Hippocampal formation (tissue), 2 donors: Measurements from ENCODE around the gene TMEM179B.
"Not testable (repeated sequence)": the region's sequence is repeated elsewhere in the genome, so short reads cannot be mapped to it uniquely, and the experiment has no call there.

ENCODE experiments used
- DNase-seq, 2 donors: peaks; one replicate each; lab custom pipeline; 2025; lab: John Stamatoyannopoulos, UW

TMEM179B gene

DNA sequence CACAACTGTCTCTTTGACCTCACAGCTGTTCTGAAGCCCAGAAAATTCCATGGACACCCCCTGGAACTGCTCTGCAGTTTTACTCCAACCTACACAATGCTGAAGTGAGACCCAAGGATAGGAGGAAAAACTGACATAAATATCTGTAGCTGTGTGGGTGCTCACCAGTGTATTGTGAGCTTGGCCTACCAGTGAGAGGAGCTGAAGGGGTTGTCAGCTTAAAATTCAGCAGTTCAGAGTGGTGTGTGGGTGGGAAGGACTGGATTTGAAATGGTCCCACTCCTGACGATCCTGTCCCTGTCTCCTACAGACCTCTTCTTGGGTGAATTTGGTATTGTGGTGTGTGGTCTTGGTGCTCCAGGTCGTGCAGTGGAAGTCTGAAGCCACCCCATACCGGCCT lies 2.4 kb downstream of the TMEM179B start:
- DNase-seq = no peak

GRCh38 chr11:62791501-62792201 lies 4.4 kb downstream of the TMEM179B start, which contains the start of gene TMEM223:
Gene TMEM223 (minus strand): TSS chr11:62792006. CDS start chr11:62791994, 12 bp downstream.
- peak; percentile 81 to 85 for DNase-seq

GRCh38 chr11:62792202-62792575 lies 5.0 kb downstream of the TMEM179B start:
- DNase-seq = no peak

- DNase-seq = no peak
Observed at GRCh38 chr11:62794201-62794775, 7.1 kb downstream of the TMEM179B start.

DNA sequence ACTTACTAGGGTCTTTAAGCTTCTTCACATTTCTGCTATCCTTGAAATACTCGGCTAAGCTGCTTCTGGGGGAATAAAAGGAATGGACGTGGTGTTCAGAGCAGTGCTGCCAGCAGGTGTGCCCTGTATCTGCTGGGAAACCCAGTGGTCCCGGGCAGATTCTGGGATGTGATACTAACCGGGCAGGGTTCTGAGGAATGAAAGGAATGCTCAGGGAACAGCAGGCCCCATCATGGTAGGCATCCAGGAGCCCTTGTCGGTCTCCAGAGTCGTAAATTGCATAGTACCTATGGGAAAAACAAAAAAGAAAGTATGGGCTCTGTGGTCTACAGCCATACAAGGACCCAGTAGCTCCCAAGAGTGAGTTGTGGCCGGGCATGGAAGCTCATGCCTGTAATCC lies 9.1 kb downstream of the TMEM179B start:
- DNase-seq = no peak

DNA sequence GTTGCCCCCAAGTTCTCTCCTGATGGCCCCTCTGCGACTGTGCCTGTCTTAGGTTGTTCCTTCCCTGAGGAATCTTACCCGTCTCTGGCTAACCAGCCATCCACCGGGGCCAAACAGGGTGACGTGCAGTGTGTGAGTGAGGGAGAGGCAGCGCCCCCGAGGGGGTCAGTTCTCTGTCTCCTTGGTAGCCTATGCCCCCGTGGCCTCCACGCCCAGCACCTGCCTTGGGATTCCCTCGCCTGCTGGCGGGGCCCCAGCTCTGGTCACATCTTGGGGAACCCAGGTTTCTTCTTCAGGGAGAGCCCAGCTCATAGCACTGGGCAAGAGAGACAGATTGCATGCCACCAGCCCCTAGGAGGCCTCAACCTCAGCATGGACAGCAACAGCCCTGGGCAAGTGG lies 12.3 kb downstream of the TMEM179B start:
- no peak for DNase-seq

GRCh38 chr11:62801071-62801470 lies 13.9 kb downstream of the TMEM179B start:
- DNase-seq = no peak

GRCh38 chr11:62804310-62805075 lies 17.3 kb downstream of the TMEM179B start:
- no peak for DNase-seq

- peak; percentile 91 to 93 for DNase-seq
Observed at GRCh38 chr11:62805076-62805892, 18.1 kb downstream of the TMEM179B start, which contains the start of gene NXF1. Gene NXF1 (minus strand): TSS chr11:62805440. CDS start chr11:62805356, 84 bp downstream.

GRCh38 chr11:62805961-62806441 lies 18.8 kb downstream of the TMEM179B start:
- no peak for DNase-seq

GRCh38 chr11:62806611-62807121 lies 19.5 kb downstream of the TMEM179B start:
- no peak for DNase-seq

- no peak for DNase-seq
Observed at GRCh38 chr11:62810748-62811147, 23.5 kb downstream of the TMEM179B start.

GRCh38 chr11:62811659-62812058 lies 24.5 kb downstream of the TMEM179B start:
- DNase-seq = no peak

DNA sequence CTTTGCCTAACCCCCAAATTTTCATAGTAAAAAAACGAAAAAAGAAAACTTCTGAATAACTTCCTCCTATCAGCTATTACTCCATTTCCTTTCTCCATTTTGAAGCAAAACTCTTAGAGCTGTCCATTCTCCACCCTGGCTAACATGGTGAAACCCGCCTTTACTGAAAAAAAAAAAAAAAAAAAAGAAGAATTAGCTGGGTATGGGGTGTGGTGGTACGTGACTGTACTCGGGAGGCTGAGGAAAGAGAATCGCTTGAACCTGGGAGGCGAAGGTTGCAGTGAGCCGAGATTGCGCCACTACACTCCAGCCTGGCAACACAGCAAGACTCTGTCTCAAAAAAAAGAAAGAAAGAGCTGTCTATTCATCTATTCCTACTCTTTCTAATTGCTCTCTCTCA lies 29.4 kb downstream of the TMEM179B start:
- DNase-seq = no peak

- no peak for DNase-seq
Observed at GRCh38 chr11:62817129-62817528, 29.9 kb downstream of the TMEM179B start.

GRCh38 chr11:62823677-62824076 lies 36.5 kb downstream of the TMEM179B start:
- DNase-seq = no peak

- DNase-seq = not testable (repeated sequence)
Observed at GRCh38 chr11:62828130-62828529, 40.9 kb downstream of the TMEM179B start.

GRCh38 chr11:62830904-62831519 lies 43.8 kb downstream of the TMEM179B start:
- no peak for DNase-seq

DNA sequence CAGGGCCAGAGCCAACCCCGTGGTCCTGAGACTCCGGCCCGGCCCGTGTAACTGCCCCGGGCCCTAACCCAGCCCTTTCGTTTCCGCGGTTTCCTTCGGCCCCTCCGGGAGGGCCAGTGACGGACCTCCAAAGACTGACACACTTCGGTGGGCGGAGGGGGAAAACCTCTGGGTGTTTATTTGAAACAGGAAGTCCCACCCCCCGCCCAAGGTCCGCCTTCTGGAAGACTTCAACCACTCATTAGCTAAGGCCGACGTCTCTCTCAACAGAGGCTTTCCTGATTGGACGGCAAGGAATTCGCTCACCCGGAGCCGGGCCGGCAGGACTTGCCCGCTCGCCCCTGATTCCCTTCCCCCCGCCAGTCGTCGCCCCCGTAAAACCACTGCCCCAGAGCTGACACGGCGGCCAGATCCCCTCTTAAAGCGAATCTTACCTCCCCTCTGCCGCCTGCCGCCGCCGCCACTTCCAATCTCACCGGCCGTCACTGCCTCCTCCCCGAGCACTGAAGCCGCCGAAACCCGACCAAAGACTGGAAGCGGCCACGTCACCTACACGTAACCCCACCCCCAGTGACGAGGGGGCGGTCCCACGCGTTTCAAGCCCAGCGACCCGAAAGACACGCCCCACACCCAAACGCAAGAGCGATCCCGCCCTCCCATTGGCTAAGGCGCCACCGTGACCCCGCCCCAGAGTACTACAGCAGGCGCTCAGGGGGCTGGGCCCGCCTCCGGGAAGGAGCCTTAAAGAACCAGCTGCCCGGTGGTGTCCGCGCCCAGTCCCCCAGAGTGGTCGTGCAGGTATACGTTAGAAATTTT lies 44.5 kb downstream of the TMEM179B start, which contains the start of gene STX5:
TSS of gene STX5 (minus strand) at position 532 of the 816 bp plus-strand sequence. CDS start 808 bp downstream, outside the sequence.
- peak; percentile 96 to 99 for DNase-seq
